Trophoblast cell (in vitro differentiated cells and primary cell): ENCODE measurements around the gene FOXK1.

Experiments
- DNase-seq, 2 donors: peaks; one replicate each; pipeline ENCODE4 v3.0.0-alpha.2; 2016
- H2AFZ ChIP-seq: 2 replicates; pipeline ENCODE4 v1.6.1; 2013; ENCODE audit warnings: low read length, moderate library complexity, mild to moderate bottlenecking; ENCODE audit not compliant: insufficient read depth, poor library complexity
- H2AK5ac ChIP-seq: 2 replicates; pipeline ENCODE4 v1.6.1; 2013; ENCODE audit warnings: mild to moderate bottlenecking, low read length
- H2BK120ac ChIP-seq: 2 replicates; pipeline ENCODE4 v1.6.1; 2013; ENCODE audit warnings: low read length, mild to moderate bottlenecking, moderate library complexity; ENCODE audit not compliant: insufficient read depth, poor library complexity
- H2BK12ac ChIP-seq: 2 replicates; pipeline ENCODE4 v1.6.1; 2013; ENCODE audit warnings: mild to moderate bottlenecking, low read length, moderate library complexity
- H2BK5ac ChIP-seq: 2 replicates; pipeline ENCODE4 v1.6.1; 2013; ENCODE audit warnings: low read length, low read depth, moderate library complexity, mild to moderate bottlenecking; ENCODE audit not compliant: poor library complexity
- H3K14ac ChIP-seq: 2 replicates; pipeline ENCODE4 v1.6.1; 2013; ENCODE audit warnings: mild to moderate bottlenecking, low read length
- H3K18ac ChIP-seq: 2 replicates; pipeline ENCODE4 v1.6.1; 2013; ENCODE audit warnings: mild to moderate bottlenecking, low read length
- H3K23ac ChIP-seq: 2 replicates; pipeline ENCODE4 v1.6.1; 2013; ENCODE audit warnings: low read length
- H3K27ac ChIP-seq: 2 replicates; pipeline ENCODE4 v1.5.1; 2013; ENCODE audit warnings: low read depth, mild to moderate bottlenecking, inconsistent platforms, low read length, moderate library complexity
- H3K27me3 ChIP-seq: 2 replicates; pipeline ENCODE4 v1.6.1; 2013; ENCODE audit warnings: inconsistent platforms, mild to moderate bottlenecking, low read length, moderate library complexity; ENCODE audit not compliant: insufficient read depth
- H3K36me3 ChIP-seq, 2 experiments: 1 replicate in 1 of 2; 2 replicates in 1 of 2; pipeline ENCODE4 v1.6.1; 2013; ENCODE audit warnings: low read length in 2 of 2, mild to moderate bottlenecking in 2 of 2, moderate library complexity in 1 of 2; ENCODE audit not compliant: insufficient read depth in 2 of 2, control insufficient read depth in 1 of 2
- H3K4ac ChIP-seq: 2 replicates; pipeline ENCODE4 v1.6.1; 2013; ENCODE audit warnings: low read depth, mild to moderate bottlenecking, low read length, moderate library complexity
- H3K4me1 ChIP-seq, 2 experiments: 1 replicate in 1 of 2; 2 replicates in 1 of 2; pipeline ENCODE4 v1.6.1; 2013; ENCODE audit warnings: low read length in 2 of 2, mild to moderate bottlenecking in 2 of 2, moderate library complexity in 1 of 2; ENCODE audit not compliant: insufficient read depth in 2 of 2, control insufficient read depth in 1 of 2
- H3K4me2 ChIP-seq: 2 replicates; pipeline ENCODE4 v1.6.1; 2013; ENCODE audit warnings: inconsistent platforms, mild to moderate bottlenecking, low read length, moderate library complexity
- H3K4me3 ChIP-seq: 2 replicates; pipeline ENCODE4 v1.5.1; 2013; ENCODE audit warnings: mild to moderate bottlenecking, low read depth, low read length, inconsistent platforms
- H3K79me1 ChIP-seq: one replicate; pipeline ENCODE4 v1.6.1; 2013; ENCODE audit warnings: low read length
- H3K79me2 ChIP-seq: 2 replicates; pipeline ENCODE4 v1.6.1; 2013; ENCODE audit warnings: low read length, mild to moderate bottlenecking; ENCODE audit not compliant: control insufficient read depth, insufficient read depth, poor library complexity
- H3K9ac ChIP-seq: 2 replicates; pipeline ENCODE4 v1.6.1; 2013; ENCODE audit warnings: mild to moderate bottlenecking, low read length
- H3K9me3 ChIP-seq: 2 replicates; pipeline ENCODE4 v1.6.1; 2013; ENCODE audit warnings: low read depth, mild to moderate bottlenecking, control low read depth, inconsistent platforms, low read length; ENCODE audit not compliant: insufficient read depth
- H4K12ac ChIP-seq: 2 replicates; pipeline ENCODE4 v1.6.1; 2013; ENCODE audit warnings: low read depth, mild to moderate bottlenecking, low read length, moderate library complexity
- H4K8ac ChIP-seq: 2 replicates; pipeline ENCODE4 v1.6.1; 2013; ENCODE audit warnings: low read depth, mild to moderate bottlenecking, low read length, moderate library complexity
- H4K91ac ChIP-seq: one replicate; pipeline ENCODE4 v1.6.1; 2013; ENCODE audit warnings: low read depth, mild to moderate bottlenecking, low read length, moderate library complexity
- WGBS: extraction: QIAGEN DNeasy Blood & Tissue Kit; methylation state at CpG from one replicate; pipeline ENCODE4 v1.1.7; 2013; ENCODE audit warnings: missing lambda C conversion rate; ENCODE audit not compliant: insufficient read length, insufficient coverage; ENCODE audit errors: extremely low coverage; 5-methylcytosine and 5-hydroxymethylcytosine counted together

FOXK1 gene

DNA sequence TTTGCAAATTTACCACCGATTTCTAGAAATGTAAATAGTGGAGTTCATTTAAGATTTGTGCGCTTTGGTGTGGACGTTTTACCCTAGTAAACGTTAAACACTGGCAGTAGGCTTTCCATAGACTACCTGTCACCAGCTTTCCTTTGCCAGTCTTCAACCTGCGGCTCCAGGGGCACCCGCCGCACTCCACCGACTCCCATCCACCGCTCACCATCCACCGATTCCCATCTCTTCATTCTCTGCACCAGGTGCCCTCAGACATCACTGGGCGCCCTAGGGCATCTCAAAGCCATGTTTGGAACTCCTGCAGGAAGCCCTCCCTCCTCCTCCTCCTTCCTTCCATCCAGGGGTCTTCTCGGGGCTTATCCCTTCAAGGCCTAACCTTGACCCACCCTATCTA is 91.9 kb downstream of the FOXK1 start:
- H3K18ac ChIP-seq, result no peak overlapping the region
- H4K91ac ChIP-seq, result no peak overlapping the region
- H3K27ac ChIP-seq, result no peak overlapping the region
- H2BK12ac ChIP-seq, result no peak overlapping the region
- DNase-seq, result no peak
- 100% methylated on average over 3 of the region's 12 CpGs for WGBS
- no peak overlapping the region for H2AFZ ChIP-seq
- H4K8ac ChIP-seq, result no peak overlapping the region
- no peak overlapping the region for H2BK120ac ChIP-seq
- H3K23ac ChIP-seq, result no peak overlapping the region
- no peak overlapping the region for H3K14ac ChIP-seq
- H3K4me3 ChIP-seq, result no peak overlapping the region
- no peak overlapping the region for H3K4ac ChIP-seq
- no peaks in the 10 kb centered on the region for H3K9me3 ChIP-seq
- H2BK5ac ChIP-seq, result no peak overlapping the region
- H3K36me3 ChIP-seq, result peaks cover 2 to 4% of the 10 kb centered on the region in 2 experiments
- no peak overlapping the region for H4K12ac ChIP-seq
- H3K79me1 ChIP-seq, result peaks cover 9% of the 10 kb centered on the region
- H3K79me2 ChIP-seq, result peaks cover 9% of the 10 kb centered on the region
- H2AK5ac ChIP-seq, result no peak overlapping the region
- H3K4me1 ChIP-seq, result peaks cover 4 to 9% of the 10 kb centered on the region in 2 experiments
- H3K4me2 ChIP-seq, result no peak overlapping the region
- no peak overlapping the region for H3K9ac ChIP-seq
- no peaks in the 10 kb centered on the region for H3K27me3 ChIP-seq

DNA sequence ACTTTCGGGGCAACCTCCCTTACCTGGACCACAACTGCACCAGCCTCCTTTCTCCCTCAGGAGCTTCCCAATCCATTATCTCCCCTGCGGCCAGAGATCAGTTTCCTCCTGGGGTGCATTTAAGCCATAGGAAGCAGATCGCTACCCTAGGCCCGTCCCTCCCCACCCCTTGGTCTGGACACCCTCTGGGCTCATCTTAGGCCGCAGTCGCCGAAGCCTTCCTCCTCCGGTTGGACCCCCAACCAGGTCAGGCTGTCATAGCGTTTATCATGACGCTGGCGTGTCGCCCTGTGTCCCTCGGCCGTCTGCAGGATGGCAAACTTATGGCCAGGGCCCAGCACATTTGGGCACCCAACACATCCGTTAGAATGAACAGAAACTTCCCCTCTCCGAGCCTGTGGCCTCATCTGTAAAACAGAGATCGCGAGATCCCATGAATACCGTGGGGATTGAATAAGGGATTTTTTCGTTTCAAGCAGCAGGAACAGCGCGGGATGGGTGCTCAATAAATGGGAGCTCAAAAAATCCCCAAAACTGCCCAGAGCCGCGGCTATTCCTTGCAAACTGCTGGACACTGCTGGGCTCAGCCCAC is 92.7 kb downstream of the FOXK1 start:
- Histone ChIP-seq H3K27ac (peak overlapping the region; percentile 35), H3K9me3 (no peaks in the 10 kb centered on the region), H3K4me1 (peaks cover 4 to 9% of the 10 kb centered on the region in 2 experiments), H3K4ac (peak overlapping the region; percentile 10), H2BK5ac (peak overlapping the region; percentile 5), H4K8ac (peak overlapping the region; percentile 84), H3K79me2 (peaks cover 9% of the 10 kb centered on the region), H3K36me3 (peaks cover 2 to 4% of the 10 kb centered on the region in 2 experiments), H3K79me1 (peaks cover 9% of the 10 kb centered on the region), H4K91ac (peak overlapping the region; percentile 40), H4K12ac (peak overlapping the region; percentile 12), H3K4me3 (peak overlapping the region; percentile 73), H3K18ac (no peak overlapping the region), H2BK120ac (peak overlapping the region; percentile 9), H3K27me3 (no peaks in the 10 kb centered on the region), H2AFZ (peak overlapping the region; percentile 33), H3K14ac (peak overlapping the region; percentile 38), H2BK12ac (no peak overlapping the region), H3K4me2 (peak overlapping the region; percentile 89), H3K23ac (no peak overlapping the region), H2AK5ac (no peak overlapping the region), H3K9ac (peak overlapping the region; percentile 85)
- no CpG with 5 or more reads among the region's 24 CpGs for whole genome bisulfite sequencing
- DNase-seq, result peak; percentile 60 to 70

- DNase-seq, result peak; percentile 94 to 95
- Histone ChIP-seq H4K8ac (peak within 1 kb of the TSS; percentile 84), H3K9ac (peak within 1 kb of the TSS; percentile 85), H3K14ac (peak within 1 kb of the TSS; percentile 68), H2BK120ac (peak within 1 kb of the TSS; percentile 11), H4K91ac (peak within 1 kb of the TSS; percentile 84), H3K27me3 (no peaks in the 10 kb centered on the region), H3K23ac (no peak within 1 kb of the TSS), H3K79me2 (peaks cover 9% of the 10 kb centered on the region), H3K36me3 (peaks cover 2 to 6% of the 10 kb centered on the region in 2 experiments), H3K9me3 (no peaks in the 10 kb centered on the region), H2BK5ac (peak within 1 kb of the TSS; percentile 32), H3K4me1 (peaks cover 4 to 9% of the 10 kb centered on the region in 2 experiments), H3K18ac (peak within 1 kb of the TSS; percentile 60), H3K27ac (peak within 1 kb of the TSS; percentile 46), H3K4me2 (peak within 1 kb of the TSS; percentile 90), H3K79me1 (peaks cover 9% of the 10 kb centered on the region), H2AFZ (peak within 1 kb of the TSS; percentile 75), H4K12ac (peak within 1 kb of the TSS; percentile 63), H3K4me3 (peak within 1 kb of the TSS; percentile 95), H2AK5ac (peak within 1 kb of the TSS; percentile 41), H2BK12ac (no peak within 1 kb of the TSS), H3K4ac (peak within 1 kb of the TSS; percentile 92)
- WGBS, result no CpG with 5 or more reads among the region's 55 CpGs
Measured at GRCh38 chr7:4775250-4775847, 93.3 kb downstream of the FOXK1 start, which contains the start of gene AP5Z1. AP5Z1 (plus strand) TSS chr7:4775623; CDS start chr7:4775716, 93 bp downstream.

- WGBS, result no CpG with 5 or more reads among the region's 32 CpGs
- DNase-seq, result peak; percentile 18 to 50
- peak overlapping the region; percentile 11 for H2BK120ac ChIP-seq
Measured at GRCh38 chr7:4775848-4776623, 93.9 kb downstream of the FOXK1 start.

More at GRCh38 chr7:4775848-4776623, 93.9 kb downstream of the FOXK1 start:
- H3K18ac ChIP-seq, result peak overlapping the region; percentile 60
- H2BK12ac ChIP-seq, result no peak overlapping the region
- no peaks in the 10 kb centered on the region for H3K9me3 ChIP-seq
- peak overlapping the region; percentile 90 for H3K4me2 ChIP-seq
- peak overlapping the region; percentile 41 for H2AK5ac ChIP-seq
- H3K14ac ChIP-seq, result peak overlapping the region; percentile 68
- no peak overlapping the region for H3K23ac ChIP-seq
- H3K27ac ChIP-seq, result peak overlapping the region; percentile 46
- peak overlapping the region; percentile 84 for H4K91ac ChIP-seq
- peak overlapping the region; percentile 82 for H3K9ac ChIP-seq
- H3K4me3 ChIP-seq, result peak overlapping the region; percentile 95
- H3K4ac ChIP-seq, result peak overlapping the region; percentile 92
- peaks cover 4 to 9% of the 10 kb centered on the region in 2 experiments for H3K4me1 ChIP-seq
- H3K79me1 ChIP-seq, result peaks cover 9% of the 10 kb centered on the region
- peak overlapping the region; percentile 32 for H2BK5ac ChIP-seq
- peak overlapping the region; percentile 75 for H2AFZ ChIP-seq
- H4K12ac ChIP-seq, result peak overlapping the region; percentile 63
- peak overlapping the region; percentile 84 for H4K8ac ChIP-seq
- H3K36me3 ChIP-seq, result peaks cover 5 to 10% of the 10 kb centered on the region in 2 experiments
- no peaks in the 10 kb centered on the region for H3K27me3 ChIP-seq
- H3K79me2 ChIP-seq, result peaks cover 9% of the 10 kb centered on the region
